Body of pancreas (tissue), 4 donors: ENCODE data around the gene ABR. TPM values are rescaled to one million over a fixed set of nuclear protein-coding genes. Genes with fewer than 3 reads are reported as not detected.
"Not testable (repeated sequence)": the region's sequence is repeated elsewhere in the genome, so short reads cannot be mapped to it uniquely, and the experiment has no call there.

ENCODE experiments used
- ATAC-seq: fragments of 150-250 bp; one replicate; pipeline ENCODE4 v1.9.1; 2016
- DNase-seq, 4 donors: peaks; one replicate each; pipeline ENCODE4 v3.0.0-alpha.2; 2019
- H3K27ac ChIP-seq, 4 donors: fragments of 200-600 bp; sonication (generic); 1 replicate in 3 of 4; 2 replicates in 1 of 4; pipeline versions ENCODE4 v1.5.1 to v1.6.1; 2016 to 2019; ENCODE audit warnings: mild to moderate bottlenecking in 1 of 4, mixed read lengths in 1 of 4, moderate library complexity in 1 of 4
- H3K27me3 ChIP-seq, 2 donors: fragments of 200-600 bp; sonication (generic); one replicate each; pipeline ENCODE4 v1.6.0; 2016; ENCODE audit warnings: mild to moderate bottlenecking in 1 of 2
- H3K36me3 ChIP-seq, 2 donors: fragments of 200-600 bp; sonication (generic); replicated peaks in 1 of 2; 2 replicates each; pipeline ENCODE4 v1.5.1; 2016; ENCODE audit warnings: low read depth in 2 of 2; ENCODE audit not compliant: insufficient read depth in 1 of 2
- H3K4me1 ChIP-seq: fragments of 200-600 bp; sonication (generic); one replicate; pipeline ENCODE4 v1.6.0; 2016
- H3K4me3 ChIP-seq, 2 donors: fragments of 200-600 bp; sonication (generic); 1 replicate in 1 of 2; 2 replicates in 1 of 2; pipeline ENCODE4 v1.5.1; 2016 to 2019
- H3K9me3 ChIP-seq, 3 donors: fragments of 200-600 bp; sonication (generic); 1 replicate in 2 of 3; 2 replicates in 1 of 3; pipeline ENCODE4 v1.5.1; 2016
- CTCF ChIP-seq, 7 experiments: fragments of 450-650 bp in 4 of 7; fragments of 200-600 bp in 3 of 7; sonication (generic) in 3 of 7; IDR thresholded peaks; one replicate each; pipeline ENCODE4 v1.5.1; 2016 to 2019; ENCODE audit warnings: antibody characterized with exemption in 7 of 7
- POLR2A ChIP-seq, 3 donors: fragments of 450-650 bp; IDR thresholded peaks; one replicate each; pipeline ENCODE4 v1.6.1; 2016; ENCODE audit warnings: antibody characterized with exemption in 3 of 3, mild to moderate bottlenecking in 2 of 3
- WGBS, 2 donors: methylation state at CpG; one replicate each; pipeline ENCODE4 v1.1.5; 2017; 5-methylcytosine and 5-hydroxymethylcytosine counted together
- intact Hi-C: fragments of 100-400 bp; cut with DNase I; formaldehyde crosslinking; loops from one replicate; pipeline ENCODE4 v1.15.1; 2023
- total RNA-seq, 2 donors: library from RNA; depleted of rRNA; stranded (reverse); fragments of >200 nt; gene quantifications; one replicate each; pipeline ENCODE4 v1.1.0, GENCODE V29; 2016

Gene ABR
- total RNA-seq, 2 donors from 2014 or later = 32.4 to 46.8 TPM

GRCh38 chr17:977166-977565 is 202.6 kb downstream of the ABR start:
- ATAC-seq = no peak
- no peaks in the 10 kb centered on the region for H3K36me3 ChIP-seq
- no peak overlapping the region for H3K27ac ChIP-seq
- intact Hi-C loops = no loop called here
- peaks cover 34% of the 10 kb centered on the region for H3K4me1 ChIP-seq
- no peak for TF ChIP-seq POLR2A (IDR thresholded peaks at IDR 0.05)
- no peak for TF ChIP-seq CTCF (IDR thresholded peaks at IDR 0.05)
- H3K4me3 ChIP-seq = no peak overlapping the region
- no peaks in the 10 kb centered on the region for H3K9me3 ChIP-seq
- no peak for DNase-seq
- 76 to 80% methylated on average over 6 of the region's 6 CpGs for WGBS, 2 donors
- no peaks in the 10 kb centered on the region for H3K27me3 ChIP-seq

DNA sequence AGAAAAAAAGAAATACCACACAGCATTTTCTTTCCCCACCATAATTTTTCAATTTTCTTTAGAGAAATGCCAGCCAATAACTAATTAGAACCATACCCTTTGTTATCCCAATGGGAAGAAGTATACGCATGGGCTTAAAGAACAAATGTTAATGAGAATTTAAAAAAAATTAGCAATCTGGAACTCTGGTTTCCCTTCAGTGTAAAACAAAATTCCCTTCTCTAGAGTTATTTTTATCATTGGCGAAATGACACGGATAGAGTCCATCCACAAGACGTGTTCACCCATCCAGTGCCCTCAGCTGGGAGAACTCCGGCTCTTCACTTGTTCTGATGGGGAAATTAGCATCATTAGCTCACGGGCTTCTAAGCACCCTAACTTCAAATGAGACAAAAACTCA is 203.5 kb downstream of the ABR start:
- Histone ChIP-seq H3K4me3 (no peak overlapping the region), H3K4me1 (peaks cover 34% of the 10 kb centered on the region), H3K27me3 (no peaks in the 10 kb centered on the region), H3K27ac (no peak overlapping the region), H3K9me3 (no peaks in the 10 kb centered on the region), H3K36me3 (no peaks in the 10 kb centered on the region)
- 77 to 84% methylated on average over 6 of the region's 6 CpGs for WGBS, 2 donors
- TF ChIP-seq POLR2A (IDR thresholded peaks at IDR 0.05) (no peak), CTCF (IDR thresholded peaks at IDR 0.05) (no peak)
- intact Hi-C loops = no loop called here
- ATAC-seq (no peak), DNase-seq (no peak)

- WGBS, 2 donors = 25 to 34% methylated on average over 5 of the region's 5 CpGs
- intact Hi-C loops = no loop called here
- peaks cover 30% of the 10 kb centered on the region for H3K4me1 ChIP-seq
Measured at GRCh38 chr17:975371-975915, 204.3 kb downstream of the ABR start.

DNA sequence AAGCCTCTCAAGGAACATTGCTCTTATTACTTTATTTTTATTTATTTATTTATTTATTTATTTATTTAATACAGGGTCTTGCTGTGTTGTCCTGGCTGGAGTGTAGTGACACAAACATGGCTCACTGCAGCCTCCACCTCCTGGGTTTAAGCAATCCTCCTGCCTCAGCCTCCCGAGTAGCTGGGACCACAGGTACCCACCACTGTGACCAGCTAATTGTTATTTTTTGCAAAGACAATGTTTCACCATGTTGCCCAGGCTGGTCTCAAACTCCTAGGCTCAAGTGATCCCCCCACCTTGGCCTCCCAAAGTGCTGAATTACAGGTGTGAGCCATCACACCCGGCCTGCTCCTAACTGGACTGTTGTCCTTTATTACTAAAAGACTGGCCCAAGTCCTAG is 205.0 kb downstream of the ABR start:
- H3K9me3 ChIP-seq, H3K27me3 ChIP-seq, intact Hi-C loops, H3K4me3 ChIP-seq, H3K36me3 ChIP-seq, DNase-seq, ATAC-seq, H3K27ac ChIP-seq: not testable (repeated sequence)
- peaks cover 25% of the 10 kb centered on the region for H3K4me1 ChIP-seq
- 87 to 89% methylated on average over 2 of the region's 2 CpGs for WGBS, 2 donors

More at GRCh38 chr17:975371-975915, 204.3 kb downstream of the ABR start:
- H3K4me3 ChIP-seq = no peak overlapping the region
- ATAC-seq (no peak), DNase-seq (no peak)
- H3K27me3 ChIP-seq = no peaks in the 10 kb centered on the region
- peak overlapping the region in 1 of 4 donors; percentile 6 for H3K27ac ChIP-seq
- no peak for TF ChIP-seq POLR2A (IDR thresholded peaks at IDR 0.05)
- no peak for TF ChIP-seq CTCF (IDR thresholded peaks at IDR 0.05)
- no peaks in the 10 kb centered on the region for H3K36me3 ChIP-seq
- H3K9me3 ChIP-seq = no peaks in the 10 kb centered on the region

DNA sequence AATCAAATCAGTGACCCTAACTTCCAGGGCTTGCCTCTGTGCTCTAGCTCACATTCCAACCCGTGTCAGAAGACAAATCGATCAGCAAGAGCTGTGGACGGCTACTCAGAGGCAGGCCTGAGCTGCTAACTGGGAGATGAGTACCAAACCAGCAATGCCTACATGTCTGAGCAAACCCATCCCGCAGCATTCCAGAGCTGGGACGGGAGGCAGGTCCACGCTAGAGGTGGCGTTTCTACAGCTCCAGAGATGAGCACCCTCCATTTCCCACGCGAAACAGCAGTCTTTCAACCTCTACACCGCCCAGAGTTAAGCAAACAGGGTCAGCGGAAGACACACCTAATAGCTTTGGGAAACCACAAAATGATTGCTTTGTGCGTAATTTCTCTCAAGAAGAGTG is 206.7 kb downstream of the ABR start:
- WGBS, 2 donors = 75 to 76% methylated on average over 7 to 12 of the region's 12 CpGs
- H3K4me1 ChIP-seq = peaks cover 24% of the 10 kb centered on the region
- intact Hi-C loops = no loop called here

GRCh38 chr17:971861-972260 is 207.9 kb downstream of the ABR start:
- DNase-seq, H3K4me3 ChIP-seq, H3K27me3 ChIP-seq, ATAC-seq, intact Hi-C loops, H3K36me3 ChIP-seq, H3K9me3 ChIP-seq, H3K27ac ChIP-seq: not testable (repeated sequence)
- WGBS, 2 donors = 90 to 91% methylated on average over 14 of the region's 14 CpGs
- H3K4me1 ChIP-seq = peaks cover 19% of the 10 kb centered on the region

More for the DNA sequence above, 206.7 kb downstream of the ABR start:
- no peaks in the 10 kb centered on the region for H3K27me3 ChIP-seq
- no peaks in the 10 kb centered on the region for H3K36me3 ChIP-seq
- ATAC-seq (no peak), DNase-seq (no peak)
- TF ChIP-seq POLR2A (IDR thresholded peaks at IDR 0.05) (no peak), CTCF (IDR thresholded peaks at IDR 0.05) (no peak)
- H3K9me3 ChIP-seq = no peaks in the 10 kb centered on the region
- H3K27ac ChIP-seq = no peak overlapping the region
- no peak overlapping the region for H3K4me3 ChIP-seq
